Measurements from ENCODE around the gene TDRD6. TPM values are rescaled to one million over a fixed set of nuclear protein-coding genes. Genes with fewer than 3 reads are reported as not detected.

Gene TDRD6
- total RNA-seq, 1 donor from 2014 or later = 0.06 TPM

DNA sequence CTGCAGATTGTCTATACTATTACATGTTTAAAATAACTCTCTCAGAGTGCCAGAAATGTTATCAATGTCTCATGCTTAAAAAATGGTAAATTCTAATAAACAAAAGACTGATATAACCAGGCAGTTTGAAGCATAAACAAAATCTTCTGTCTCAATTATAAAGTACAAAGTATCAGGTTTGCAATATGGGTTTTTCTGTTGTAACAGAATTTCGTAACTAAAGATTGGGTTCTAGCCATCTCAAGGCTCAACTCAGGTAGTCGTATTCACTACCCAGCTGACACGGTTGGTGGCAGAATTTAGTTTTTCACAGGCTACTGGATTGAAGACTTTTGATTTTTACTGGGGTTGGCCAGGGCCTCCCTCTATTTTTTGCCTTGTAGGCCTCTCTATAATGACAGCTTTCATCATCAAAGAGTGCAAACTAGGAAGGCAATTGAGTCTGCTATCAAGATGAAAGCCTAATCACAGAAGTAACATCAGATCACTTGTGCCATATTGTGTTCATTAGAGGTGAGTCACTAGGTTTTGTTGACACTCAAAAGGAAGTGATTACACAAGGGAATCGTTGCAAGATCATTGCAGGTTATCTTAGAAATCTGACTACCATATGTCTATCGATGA, 38.7 kb upstream of the TDRD6 start:
- H3K4me3 ChIP-seq (ENCODE audit: low read depth, low read length) = no peak overlapping the region
- DNase-seq (ENCODE audit: low read depth) = no peak
- TF ChIP-seq, protein P1, sequence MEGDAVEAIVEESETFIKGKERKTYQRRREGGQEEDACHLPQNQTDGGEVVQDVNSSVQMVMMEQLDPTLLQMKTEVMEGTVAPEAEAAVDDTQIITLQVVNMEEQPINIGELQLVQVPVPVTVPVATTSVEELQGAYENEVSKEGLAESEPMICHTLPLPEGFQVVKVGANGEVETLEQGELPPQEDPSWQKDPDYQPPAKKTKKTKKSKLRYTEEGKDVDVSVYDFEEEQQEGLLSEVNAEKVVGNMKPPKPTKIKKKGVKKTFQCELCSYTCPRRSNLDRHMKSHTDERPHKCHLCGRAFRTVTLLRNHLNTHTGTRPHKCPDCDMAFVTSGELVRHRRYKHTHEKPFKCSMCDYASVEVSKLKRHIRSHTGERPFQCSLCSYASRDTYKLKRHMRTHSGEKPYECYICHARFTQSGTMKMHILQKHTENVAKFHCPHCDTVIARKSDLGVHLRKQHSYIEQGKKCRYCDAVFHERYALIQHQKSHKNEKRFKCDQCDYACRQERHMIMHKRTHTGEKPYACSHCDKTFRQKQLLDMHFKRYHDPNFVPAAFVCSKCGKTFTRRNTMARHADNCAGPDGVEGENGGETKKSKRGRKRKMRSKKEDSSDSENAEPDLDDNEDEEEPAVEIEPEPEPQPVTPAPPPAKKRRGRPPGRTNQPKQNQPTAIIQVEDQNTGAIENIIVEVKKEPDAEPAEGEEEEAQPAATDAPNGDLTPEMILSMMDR (conservative IDR thresholded peaks at IDR 0.05; ENCODE audit: low read depth, low read length) = no peak

DNA sequence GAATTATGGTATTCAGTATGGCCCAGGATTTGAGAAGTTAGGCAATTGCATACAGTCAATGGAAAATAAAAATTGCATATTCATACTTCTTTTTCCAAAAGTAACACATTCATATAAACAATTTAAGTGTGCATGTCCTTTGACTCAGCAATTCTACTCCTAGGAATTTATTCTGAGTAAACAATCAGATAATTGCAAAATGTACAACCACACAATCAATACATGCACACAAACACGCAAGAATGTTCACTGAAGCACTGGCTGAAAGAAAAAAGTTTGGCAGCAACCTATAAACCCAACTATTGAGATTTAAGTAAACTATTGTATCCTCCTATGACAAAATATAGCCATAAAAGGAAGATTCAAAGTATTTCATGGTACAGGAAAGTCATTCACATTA, 36.7 kb upstream of the TDRD6 start:
- no peak overlapping the region for H3K4me3 ChIP-seq (ENCODE audit: low read depth, low read length)
- TF ChIP-seq, protein P1 (conservative IDR thresholded peaks at IDR 0.05; ENCODE audit: low read depth, low read length) = no peak
- DNase-seq (ENCODE audit: low read depth) = no peak

- TF ChIP-seq, protein P1 (conservative IDR thresholded peaks at IDR 0.05; ENCODE audit: low read depth, low read length) = no peak
- DNase-seq (ENCODE audit: low read depth) = no peak
- peak overlapping the region; percentile 95 for H3K4me3 ChIP-seq (ENCODE audit: low read depth, low read length)
Observed at GRCh38 chr6:46651816-46652215, 35.9 kb upstream of the TDRD6 start.

DNA sequence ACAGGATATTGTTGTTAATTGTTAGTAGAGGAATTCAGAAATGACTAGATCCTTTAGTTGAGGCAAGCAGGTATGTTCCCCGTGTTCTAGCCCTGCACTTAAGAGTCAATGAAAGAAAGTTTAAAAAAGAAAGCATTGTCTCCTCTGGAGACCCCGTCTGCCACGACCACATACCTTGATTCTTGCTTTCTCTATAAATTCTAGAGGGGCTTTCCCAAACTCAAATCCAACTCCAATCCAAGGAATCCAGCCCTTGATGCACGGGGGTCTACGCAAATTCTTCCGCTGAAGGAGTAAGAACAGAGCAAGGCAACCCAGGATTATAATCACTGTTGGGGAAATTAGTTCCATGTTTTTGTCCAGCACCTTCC, 35.5 kb upstream of the TDRD6 start:
- peak overlapping the region; percentile 95 for H3K4me3 ChIP-seq (ENCODE audit: low read depth, low read length)
- no peak for DNase-seq (ENCODE audit: low read depth)
- TF ChIP-seq, protein P1 (conservative IDR thresholded peaks at IDR 0.05; ENCODE audit: low read depth, low read length) = no peak

- DNase-seq (ENCODE audit: low read depth) = peak; percentile 23
- H3K4me3 ChIP-seq (ENCODE audit: low read depth, low read length) = peak within 1 kb of the TSS; percentile 95
- TF ChIP-seq, protein P1 (conservative IDR thresholded peaks at IDR 0.05; ENCODE audit: low read depth, low read length) = no peak
Observed at GRCh38 chr6:46652603-46653438, 34.9 kb upstream of the TDRD6 start, which contains the start of the genes CYP39A1 and SLC25A27. Gene CYP39A1 (minus strand): TSS chr6:46652818. CDS start chr6:46652582, 236 bp downstream. Gene SLC25A27 (plus strand): TSS chr6:46652975. CDS start chr6:46653193, 218 bp downstream.

DNA sequence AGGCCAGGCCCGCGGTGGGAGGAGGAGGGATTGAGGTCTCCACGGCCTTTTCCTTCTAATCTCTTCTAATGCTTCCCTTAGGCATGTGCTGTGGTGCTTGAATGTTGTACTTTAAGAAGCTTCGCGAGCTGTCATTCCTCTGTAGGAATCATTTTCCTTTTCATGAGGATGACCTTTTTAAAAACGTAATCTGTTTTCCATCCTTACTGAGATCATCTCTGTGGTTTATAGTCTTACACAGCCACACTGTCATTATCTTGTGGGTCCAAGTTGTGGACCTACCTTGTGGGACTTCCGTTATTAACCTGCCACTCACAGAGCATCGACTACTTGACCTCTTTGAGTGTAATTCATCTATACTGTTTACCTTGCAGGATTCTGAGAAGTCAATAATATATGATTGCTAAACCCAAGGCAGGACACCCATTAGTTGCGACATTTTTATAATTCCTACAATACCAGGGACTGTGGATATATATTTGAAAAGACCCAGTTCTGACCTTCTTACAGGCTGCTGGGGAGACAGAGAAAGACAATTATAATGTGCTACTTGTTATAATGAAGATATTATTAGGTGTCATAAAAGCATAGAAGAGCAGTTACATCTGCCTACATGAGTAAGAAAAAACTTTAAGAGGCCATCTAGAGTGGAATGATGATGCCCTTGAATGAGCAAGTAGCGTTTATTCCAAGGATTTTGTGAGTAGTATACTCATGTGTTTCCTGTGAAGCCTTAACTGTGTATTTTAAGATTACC, 34.1 kb upstream of the TDRD6 start:
- TF ChIP-seq, protein P1 (conservative IDR thresholded peaks at IDR 0.05; ENCODE audit: low read depth, low read length) = no peak
- no peak for DNase-seq (ENCODE audit: low read depth)
- peak overlapping the region; percentile 95 for H3K4me3 ChIP-seq (ENCODE audit: low read depth, low read length)

Measured in epithelial cell of proximal tubule (primary cell).